ENCODE data around the gene TMPRSS6.

The TMPRSS6 gene

GRCh38 chr22:37139762-37140161 is 30.2 kb upstream of the TMPRSS6 start:
- no peak for DNase-seq

- no peak for DNase-seq
Observed at GRCh38 chr22:37138849-37139561, 29.5 kb upstream of the TMPRSS6 start.

DNA sequence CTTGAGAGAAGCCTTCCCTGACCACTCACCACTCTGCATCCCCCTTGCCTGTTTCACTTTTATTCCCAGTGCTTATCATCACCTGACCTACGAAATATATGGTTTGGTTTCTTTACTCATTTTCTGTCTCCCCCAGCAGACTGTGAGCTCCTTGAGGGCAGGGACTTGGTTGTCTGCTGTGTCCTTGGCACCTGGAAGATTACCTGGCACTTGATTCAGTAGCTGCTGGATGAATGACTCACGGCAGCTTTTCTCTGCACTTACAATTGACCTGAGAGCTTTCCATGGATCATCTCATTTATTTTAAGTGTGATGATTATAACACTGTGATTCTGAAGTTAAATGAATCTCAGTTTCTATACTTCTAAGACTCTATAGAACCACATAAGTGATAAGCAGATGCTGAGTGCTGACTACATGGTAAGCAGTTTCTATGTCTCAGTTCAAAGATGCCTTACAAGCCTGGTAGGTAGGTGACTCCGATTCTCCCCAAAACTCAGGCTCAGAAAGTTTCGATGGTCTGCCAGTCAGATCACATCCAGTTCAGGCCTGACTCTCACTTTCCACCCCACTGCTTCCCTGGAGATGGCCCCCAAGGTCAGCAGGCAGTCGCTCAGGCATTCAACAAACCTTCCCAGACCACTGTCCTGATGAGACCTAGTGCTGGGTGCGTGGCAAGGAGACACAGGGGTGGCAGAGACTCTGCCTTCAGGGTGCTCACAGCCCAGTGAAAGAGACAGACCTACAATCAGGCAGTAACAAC is 28.6 kb upstream of the TMPRSS6 start:
- DNase-seq, result no peak

- no peak for DNase-seq
Observed at GRCh38 chr22:37137131-37137530, 27.6 kb upstream of the TMPRSS6 start.

DNA sequence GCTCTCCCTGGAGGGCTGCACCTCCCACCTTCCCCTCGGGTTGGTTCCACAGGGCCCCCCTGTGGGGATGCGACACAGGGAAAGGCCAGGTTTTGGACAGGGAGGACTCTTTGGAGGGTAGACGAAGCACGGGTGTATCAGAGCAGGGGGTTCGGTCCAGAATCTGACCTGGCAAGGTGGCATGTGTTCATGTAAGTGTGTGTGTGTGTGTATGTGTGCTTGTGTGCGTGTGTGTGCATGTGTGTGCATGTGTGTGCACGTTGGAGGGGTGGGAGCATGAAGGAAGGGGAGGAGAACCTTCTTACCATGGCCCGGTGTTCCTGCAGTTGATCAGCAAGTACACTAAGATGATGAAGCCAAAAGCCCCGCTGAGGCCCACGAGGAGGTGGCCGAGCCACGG is 25.5 kb upstream of the TMPRSS6 start:
- no peak for DNase-seq

GRCh38 chr22:37133304-37134018 is 23.9 kb upstream of the TMPRSS6 start:
- DNase-seq, result no peak

DNA sequence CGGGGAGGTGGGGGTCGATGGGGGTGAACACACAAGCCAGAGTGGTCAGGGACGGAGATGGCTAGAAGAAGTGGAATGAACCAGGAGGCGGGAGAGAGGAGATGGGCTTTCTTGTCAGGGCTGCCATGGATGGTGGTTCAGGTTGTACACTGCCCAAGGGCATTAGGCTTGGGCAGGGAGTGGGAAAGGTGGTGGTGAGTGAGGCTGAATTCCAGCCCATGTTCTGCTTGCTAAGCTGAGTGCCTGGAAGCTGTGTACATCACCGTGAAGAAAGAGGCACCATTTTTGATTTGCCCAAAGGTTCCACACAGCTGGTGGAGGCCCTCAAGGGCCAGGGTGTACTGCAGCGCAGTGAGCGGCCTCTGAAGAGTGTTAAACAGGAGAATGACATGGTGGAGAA is 23.3 kb upstream of the TMPRSS6 start:
- DNase-seq, result no peak

GRCh38 chr22:37129866-37130441 is 20.4 kb upstream of the TMPRSS6 start:
- DNase-seq, result no peak

DNA sequence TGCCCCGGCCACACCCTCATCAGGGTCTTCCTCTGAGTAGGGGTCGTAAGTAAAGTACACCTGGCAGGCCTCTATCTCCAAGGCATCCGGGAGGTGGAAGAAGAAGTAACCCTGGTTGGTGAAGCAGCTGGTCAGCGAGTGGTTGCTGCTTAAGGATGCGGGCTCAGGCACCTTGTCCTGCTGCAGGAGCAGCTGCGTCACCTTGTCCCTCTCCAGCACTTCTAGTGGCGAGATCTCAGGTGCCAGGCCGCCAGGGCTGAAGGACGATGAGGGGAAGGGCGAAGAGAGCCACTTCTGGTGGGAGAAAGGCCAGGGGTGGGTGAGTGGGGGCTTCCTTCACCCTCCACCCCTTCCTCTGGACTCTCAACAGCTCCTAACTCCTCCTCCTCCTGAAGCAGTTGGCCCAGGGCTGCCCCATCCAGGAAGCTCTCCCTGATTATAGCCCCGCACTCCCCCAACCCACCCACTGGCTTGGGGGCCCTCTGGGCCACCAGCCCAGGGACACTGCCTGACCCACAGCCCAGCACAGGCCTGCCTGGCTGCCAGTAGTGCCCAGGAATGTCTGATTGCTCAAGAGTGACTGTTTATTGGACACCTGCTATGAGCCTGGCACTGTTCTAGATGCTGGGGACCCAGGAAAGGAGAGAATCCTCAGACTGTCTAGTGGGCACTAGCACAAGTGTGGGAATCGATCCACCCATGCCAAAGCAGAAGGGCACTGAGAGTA is 19.2 kb upstream of the TMPRSS6 start:
- DNase-seq, result no peak

- no peak for DNase-seq
Observed at GRCh38 chr22:37127350-37127878, 17.9 kb upstream of the TMPRSS6 start.

GRCh38 chr22:37126882-37127281 is 17.4 kb upstream of the TMPRSS6 start:
- DNase-seq, result peak; percentile 29

DNA sequence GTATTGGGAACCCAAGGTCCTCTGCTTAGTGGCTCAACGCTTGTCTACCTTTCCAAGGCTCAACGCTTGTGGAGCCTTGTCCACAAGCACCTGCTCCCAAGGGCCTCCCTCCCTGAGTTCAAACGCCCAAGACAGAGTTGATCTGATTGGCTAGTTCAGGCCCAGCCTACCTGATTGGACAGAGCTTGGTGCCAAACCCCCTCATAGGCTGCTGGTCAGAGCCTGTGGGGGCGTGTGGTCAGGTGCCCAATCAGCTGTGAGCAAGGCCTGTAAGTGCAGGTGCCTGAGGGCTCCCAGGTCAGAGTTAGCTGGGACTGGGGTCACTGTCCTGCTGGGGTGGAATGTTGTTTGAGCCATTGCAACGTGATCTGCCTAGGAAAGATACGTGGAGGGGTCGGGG is 16.9 kb upstream of the TMPRSS6 start:
- DNase-seq, result no peak

GRCh38 chr22:37123649-37124048 is 14.1 kb upstream of the TMPRSS6 start:
- no peak for DNase-seq

DNA sequence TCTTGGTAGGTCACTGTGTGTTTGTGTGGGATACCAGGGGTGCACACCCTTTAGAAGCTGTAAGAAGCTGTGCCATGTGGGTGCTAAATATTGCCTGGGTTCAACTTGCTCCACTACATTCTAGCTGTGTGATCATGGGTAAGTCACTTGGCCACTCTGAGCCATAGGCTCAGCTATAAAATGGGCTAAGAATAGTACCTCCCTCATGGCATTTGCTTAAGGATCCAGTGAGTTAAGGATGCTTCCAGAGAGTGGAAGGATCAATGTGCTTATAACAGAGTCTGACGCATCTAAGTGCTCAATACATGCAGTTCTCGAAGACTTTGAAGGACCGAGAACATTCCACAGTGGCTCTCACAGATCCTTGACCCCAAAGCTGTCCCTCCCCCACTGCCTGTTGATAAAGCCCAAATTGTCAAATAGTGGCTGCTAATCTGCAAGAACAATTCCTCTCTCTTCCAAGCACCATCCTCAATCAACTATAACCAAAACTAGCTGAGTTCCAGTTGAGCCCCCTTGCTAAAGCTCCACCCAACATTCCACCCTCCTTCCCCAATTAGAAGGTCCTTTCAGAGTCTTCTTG is 13.2 kb upstream of the TMPRSS6 start:
- DNase-seq, result no peak

DNA sequence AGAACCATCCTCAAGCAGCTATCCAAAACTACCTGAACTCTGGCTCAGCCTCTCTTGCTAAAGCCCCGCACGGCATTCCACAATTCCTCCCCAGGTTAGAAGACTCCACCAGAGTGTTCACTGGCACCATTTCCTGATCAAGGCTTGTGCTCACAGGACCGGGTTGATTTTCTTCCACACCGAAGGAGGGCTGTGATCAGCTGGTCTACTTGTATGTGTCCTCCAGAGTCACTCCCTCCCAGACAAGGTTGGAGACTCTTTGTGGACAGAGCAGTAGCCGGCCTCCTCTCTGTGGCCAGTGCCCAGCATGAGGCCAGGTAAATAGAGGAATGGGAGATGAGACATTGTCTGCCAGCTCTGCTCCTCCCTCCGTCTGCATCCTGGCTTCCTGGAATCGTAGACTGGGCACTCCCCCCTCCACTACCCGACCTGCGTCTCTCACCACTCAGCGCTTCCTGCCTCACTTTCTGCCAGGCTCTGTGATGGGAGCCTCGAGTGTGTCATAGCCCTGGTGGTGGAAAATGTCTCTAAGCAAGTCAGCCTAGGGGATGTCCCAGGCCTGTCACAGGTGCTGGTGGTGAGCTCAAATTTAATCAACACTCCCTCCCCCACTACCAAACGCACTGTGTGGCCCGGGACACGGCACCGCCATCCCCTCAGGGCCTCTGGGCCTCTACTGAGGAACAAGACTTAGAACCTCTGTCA is 12.5 kb upstream of the TMPRSS6 start:
- DNase-seq, result peak; percentile 86

- no peak for DNase-seq
Observed at GRCh38 chr22:37120569-37121340, 11.2 kb upstream of the TMPRSS6 start.

DNA sequence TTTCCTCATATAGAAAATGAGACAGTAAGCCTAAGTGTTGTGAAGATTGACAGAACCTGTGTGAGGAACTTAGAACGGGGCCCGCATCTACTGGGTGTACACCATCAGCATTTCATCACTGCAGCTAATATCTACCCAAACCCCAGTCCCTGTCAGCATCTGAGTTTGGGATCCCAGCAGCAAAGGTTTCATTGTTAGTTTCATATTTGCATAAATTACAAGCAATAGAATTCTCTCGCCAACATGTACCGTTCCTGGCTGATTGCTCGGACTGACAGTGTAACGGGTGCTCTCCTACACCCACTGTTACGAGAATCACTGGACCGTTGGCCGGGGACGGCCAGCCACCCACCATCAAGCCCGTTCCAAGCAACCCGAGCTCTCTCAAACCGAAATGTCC is 10.4 kb upstream of the TMPRSS6 start:
- DNase-seq, result no peak

- no peak for DNase-seq
Observed at GRCh38 chr22:37118083-37118482, 8.6 kb upstream of the TMPRSS6 start.

DNA sequence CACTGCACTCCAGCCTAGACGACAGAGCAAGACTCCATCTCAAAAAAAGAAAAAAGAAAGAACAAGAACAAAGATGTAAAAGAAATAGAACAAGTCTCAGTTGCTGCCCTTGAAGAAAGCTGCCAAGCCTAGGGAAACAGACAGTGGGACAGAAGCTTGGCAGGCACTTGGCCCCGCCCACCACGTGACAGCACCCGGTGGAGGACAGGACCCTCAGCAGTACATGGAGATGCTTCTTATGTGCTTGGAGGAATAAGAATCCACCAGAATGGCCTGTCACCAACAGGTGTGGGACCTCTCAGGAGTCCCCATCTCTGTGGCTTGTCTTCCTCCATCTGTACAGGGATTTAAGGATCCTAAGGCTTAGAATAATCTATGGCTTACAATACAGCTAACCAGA is 7.6 kb upstream of the TMPRSS6 start:
- DNase-seq, result no peak

DNA sequence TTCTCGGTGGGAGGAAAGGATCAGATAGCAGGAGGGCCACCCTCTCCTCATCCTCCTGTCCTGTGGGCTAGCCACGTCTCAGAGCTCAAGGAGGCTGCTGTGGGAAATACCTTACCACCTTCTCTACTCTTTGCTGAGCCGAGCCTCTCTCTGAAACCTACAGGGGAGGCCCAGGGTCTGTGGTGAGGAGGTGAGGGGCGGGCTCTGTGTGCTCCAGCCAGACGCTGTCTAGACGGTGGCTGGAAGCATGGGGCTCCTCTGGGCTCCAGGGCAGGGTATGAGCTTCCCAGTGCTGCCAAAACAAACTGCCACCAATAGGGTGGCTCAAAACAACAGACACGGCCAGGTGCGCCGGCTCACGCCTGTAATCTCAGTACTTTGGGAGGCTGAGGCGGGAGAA is 5.5 kb upstream of the TMPRSS6 start:
- DNase-seq, result no peak

GRCh38 chr22:37113757-37114156 is 4.2 kb upstream of the TMPRSS6 start:
- DNase-seq, result no peak

Data from stimulated activated CD4-positive, alpha-beta T cell treated with anti-CD3 and anti-CD28 coated beads, Interleukin-4, amount 100 ng/mL, for 1 hour (primary cell).